ENCODE results near the gene SLC1A2.

- no peak for TF ChIP-seq CTCF (conservative IDR thresholded peaks at IDR 0.05; ENCODE audit: low read depth in 2 of 2)
- TF ChIP-seq REST (IDR thresholded peaks at IDR 0.05; ENCODE audit: unreplicated experiment), result no peak
- TF ChIP-seq NANOG (IDR thresholded peaks at IDR 0.05; ENCODE audit: borderline replicate concordance), result no peak
- no peak for TF ChIP-seq EZH2 (IDR thresholded peaks at IDR 0.05; ENCODE audit: low read depth, unreplicated experiment)
- TF ChIP-seq POLR2AphosphoS5 (IDR thresholded peaks at IDR 0.05; ENCODE audit: low read depth), result no peak
- no peak for TF ChIP-seq EZH2phosphoT487 (IDR thresholded peaks at IDR 0.05; ENCODE audit: unreplicated experiment)
These were observed 44.0 kb upstream of the SLC1A2 start for GRCh38 chr11:35463331-35463751.

All from GM23338 (cell line).